H1 (cell line): ENCODE measurements around the gene RRP7A. TPM values are rescaled to one million over a fixed set of nuclear protein-coding genes. Genes with fewer than 3 reads are reported as not detected.

Experiments
- CTCF ChIA-PET: fragments of 300-600 bp; sonication (Branson Sonifier 250); formaldehyde crosslinking; loops from one replicate; lab custom pipeline; 2021; ENCODE audit not compliant: partially characterized antibody; lab: Charles Lee
- POLR2A ChIA-PET: fragments of 300-600 bp; sonication (Branson Sonifier 250); formaldehyde crosslinking; loops from one replicate; lab custom pipeline; 2021; ENCODE audit warnings: inconsistent platforms; ENCODE audit not compliant: partially characterized antibody; lab: Charles Lee
- DNase-seq, 2 experiments: peaks; one replicate each; pipeline versions ENCODE4 v3.0.0 to v3.0.0-alpha.2; 2010 to 2022; ENCODE audit warnings: low spot score in 2 of 2, low read depth in 1 of 2, mixed read lengths in 1 of 2
- FAIRE-seq: peaks from 2 replicates; lab custom pipeline; 2011; peaks lifted over from hg19 to GRCh38; lab: Jason Lieb, UNC
- H2AFZ ChIP-seq: 2 replicates; pipeline ENCODE4 v1.8.1; 2012; ENCODE audit warnings: low read length, inconsistent platforms
- H2AK5ac ChIP-seq: 2 replicates; pipeline ENCODE4 v1.6.1; 2013; ENCODE audit warnings: low read depth, low read length
- H2BK120ac ChIP-seq: replicated peaks from 2 replicates; pipeline ENCODE3; 2013; ENCODE audit warnings: low read depth, low read length, inconsistent platforms
- H2BK12ac ChIP-seq: 2 replicates; pipeline ENCODE4 v1.6.1; 2013; ENCODE audit warnings: low read depth, low read length
- H2BK15ac ChIP-seq: 2 replicates; pipeline ENCODE4 v1.6.1; 2013; ENCODE audit warnings: low read length
- H2BK20ac ChIP-seq: 2 replicates; pipeline ENCODE4 v1.6.1; 2013; ENCODE audit warnings: low read length
- H2BK5ac ChIP-seq: 2 replicates; pipeline ENCODE4 v1.6.1; 2013; ENCODE audit warnings: low read depth, low read length
- H3K14ac ChIP-seq: 2 replicates; pipeline ENCODE4 v1.6.1; 2013; ENCODE audit warnings: inconsistent platforms; ENCODE audit not compliant: insufficient read length
- H3K18ac ChIP-seq: 2 replicates; pipeline ENCODE4 v1.6.1; 2013; ENCODE audit warnings: low read length; ENCODE audit errors: extremely low read depth
- H3K23ac ChIP-seq: 2 replicates; pipeline ENCODE4 v1.6.1; 2013; ENCODE audit warnings: inconsistent platforms; ENCODE audit not compliant: insufficient read length
- H3K23me2 ChIP-seq: 2 replicates; pipeline ENCODE4 v1.6.1; 2013; ENCODE audit warnings: low read depth, low read length
- H3K27ac ChIP-seq: 2 replicates; pipeline ENCODE4 v1.6.1; 2011; ENCODE audit warnings: low read depth, low read length, inconsistent platforms
- H3K27me3 ChIP-seq, 4 experiments: replicated peaks in 1 of 4; 1 replicate in 1 of 4; 2 replicates in 3 of 4; pipeline versions ENCODE4 v1.6.1 to v1.8.1; 2011 to 2013; ENCODE audit warnings: low read length in 3 of 4, mild to moderate bottlenecking in 3 of 4, inconsistent platforms in 2 of 4, mixed read lengths in 2 of 4, moderate library complexity in 1 of 4; ENCODE audit not compliant: control insufficient read depth in 3 of 4, insufficient read depth in 3 of 4; ENCODE audit errors: extremely low read depth in 1 of 4
- H3K36me3 ChIP-seq, 4 experiments: 2 replicates each; pipeline versions ENCODE4 v1.6.1 to v1.8.1; 2011 to 2013; ENCODE audit warnings: mild to moderate bottlenecking in 4 of 4, low read length in 3 of 4, moderate library complexity in 2 of 4, control low read depth in 1 of 4, inconsistent platforms in 1 of 4; ENCODE audit not compliant: insufficient read depth in 4 of 4, control insufficient read depth in 2 of 4
- H3K4ac ChIP-seq: replicated peaks from 2 replicates; pipeline ENCODE3; 2013; ENCODE audit warnings: low read length, low read depth, mixed read lengths, inconsistent platforms; ENCODE audit not compliant: insufficient read length
- H3K4me1 ChIP-seq, 4 experiments: replicated peaks in 1 of 4; 1 replicate in 1 of 4; 2 replicates in 3 of 4; pipeline versions ENCODE4 v1.6.1 to v1.8.1; 2011 to 2013; ENCODE audit warnings: low read length in 3 of 4, inconsistent platforms in 2 of 4, mixed read lengths in 1 of 4; ENCODE audit not compliant: insufficient read depth in 4 of 4, control insufficient read depth in 3 of 4
- H3K4me2 ChIP-seq, 2 experiments: 2 replicates each; pipeline versions ENCODE4 v1.6.1 to v1.8.1; 2011 to 2013; ENCODE audit warnings: low read depth in 2 of 2, low read length in 2 of 2, control low read depth in 1 of 2, inconsistent platforms in 1 of 2, mild to moderate bottlenecking in 1 of 2; ENCODE audit not compliant: insufficient read depth in 1 of 2
- H3K4me3 ChIP-seq, 4 experiments: fragments of 200-600, 300-600 bp in 1 of 4; sonication (generic), shearing (Covaris generic), sonication (Bioruptor Twin) in 1 of 4; 2 replicates each; pipeline versions ENCODE4 v1.5.1 to v1.8.1; 2011 to 2016; ENCODE audit warnings: low read length in 4 of 4, low read depth in 3 of 4, control low read depth in 2 of 4, inconsistent platforms in 2 of 4, mild to moderate bottlenecking in 2 of 4, mixed read lengths in 1 of 4, moderate library complexity in 1 of 4; ENCODE audit not compliant: insufficient read depth in 2 of 4; ENCODE audit errors: extremely low read depth in 1 of 4
- H3K56ac ChIP-seq: replicated peaks from 2 replicates; pipeline ENCODE3; 2013; ENCODE audit warnings: low read depth, mild to moderate bottlenecking, mixed read lengths, low read length, inconsistent platforms; ENCODE audit not compliant: insufficient read length
- H3K79me1 ChIP-seq: 2 replicates; pipeline ENCODE4 v1.6.1; 2013; ENCODE audit warnings: low read depth, low read length, control low read depth
- H3K79me2 ChIP-seq, 2 experiments: 2 replicates each; pipeline versions ENCODE4 v1.6.1 to v1.8.1; 2012 to 2013; ENCODE audit warnings: low read length in 2 of 2, mild to moderate bottlenecking in 2 of 2, inconsistent platforms in 1 of 2; ENCODE audit not compliant: insufficient read depth in 2 of 2, control insufficient read depth in 1 of 2
- H3K9ac ChIP-seq, 4 experiments: replicated peaks in 1 of 4; 1 replicate in 1 of 4; 2 replicates in 3 of 4; pipeline versions ENCODE4 v1.6.1 to v1.8.1; 2011 to 2013; ENCODE audit warnings: low read depth in 3 of 4, low read length in 3 of 4, control low read depth in 2 of 4, mild to moderate bottlenecking in 2 of 4, moderate library complexity in 2 of 4, inconsistent platforms in 1 of 4; ENCODE audit errors: extremely low read depth in 1 of 4
- H3K9me3 ChIP-seq, 2 experiments: 2 replicates each; pipeline versions ENCODE4 v1.6.1 to v1.8.1; 2012 to 2013; ENCODE audit warnings: mild to moderate bottlenecking in 2 of 2, moderate library complexity in 2 of 2, control low read depth in 1 of 2, inconsistent platforms in 1 of 2, low read depth in 1 of 2, low read length in 1 of 2, mixed read lengths in 1 of 2; ENCODE audit not compliant: insufficient read depth in 2 of 2
- H4K20me1 ChIP-seq, 2 experiments: replicated peaks in 1 of 2; 2 replicates each; pipeline versions ENCODE3 to v1.8.1; 2011 to 2013; ENCODE audit warnings: inconsistent platforms in 2 of 2, low read length in 2 of 2, mild to moderate bottlenecking in 1 of 2; ENCODE audit not compliant: insufficient read depth in 2 of 2, control insufficient read depth in 1 of 2
- H4K5ac ChIP-seq: 2 replicates; pipeline ENCODE4 v1.6.1; 2013; ENCODE audit warnings: low read length, low read depth, mixed read lengths, inconsistent platforms; ENCODE audit not compliant: insufficient read length
- H4K8ac ChIP-seq: 2 replicates; pipeline ENCODE4 v1.8.0; 2013; ENCODE audit warnings: mild to moderate bottlenecking, moderate library complexity, low read length, inconsistent platforms; ENCODE audit not compliant: insufficient read depth; ENCODE audit errors: extremely low read depth
- H4K91ac ChIP-seq: replicated peaks from 2 replicates; pipeline ENCODE3; 2013; ENCODE audit warnings: low read length, mixed read lengths, inconsistent platforms; ENCODE audit not compliant: insufficient read length
- EGR1 ChIP-seq: IDR thresholded peaks from 2 replicates; pipeline ENCODE4 v1.6.1; 2011; ENCODE audit warnings: low read depth, low read length, borderline replicate concordance
- EP300 ChIP-seq, 2 experiments: IDR thresholded peaks; 1 replicate in 1 of 2; 2 replicates in 1 of 2; pipeline ENCODE4 v1.6.1; 2011 to 2012; ENCODE audit warnings: low read depth in 2 of 2, low read length in 2 of 2, mild to moderate bottlenecking in 2 of 2, borderline replicate concordance in 1 of 2, inconsistent platforms in 1 of 2, moderate library complexity in 1 of 2
- GABPA ChIP-seq: IDR thresholded peaks from 2 replicates; pipeline ENCODE4 v1.6.1; 2011; ENCODE audit warnings: mild to moderate bottlenecking, low read length, moderate library complexity, borderline replicate concordance; ENCODE audit not compliant: insufficient read depth
- KDM1A ChIP-seq: fragments of 200-600, 300-600 bp; sonication (generic); IDR thresholded peaks from 2 replicates; pipeline ENCODE4 v1.7.1; 2016; ENCODE audit warnings: mild to moderate bottlenecking, low read length, borderline replicate concordance
- NANOG ChIP-seq: IDR thresholded peaks from 2 replicates; pipeline ENCODE4 v1.6.1; 2011; ENCODE audit warnings: low read length, low read depth, mild to moderate bottlenecking, inconsistent platforms; ENCODE audit not compliant: insufficient read depth, poor library complexity, severe bottlenecking
- RAD21 ChIP-seq, 2 experiments: IDR thresholded peaks in 1 of 2; conservative IDR thresholded peaks in 1 of 2; 2 replicates each; pipeline ENCODE4 v1.6.1; 2011; ENCODE audit warnings: low read depth in 2 of 2, low read length in 2 of 2, improper control_type of control experiment in 1 of 2, inconsistent platforms in 1 of 2, mild to moderate bottlenecking in 1 of 2, moderate library complexity in 1 of 2
- TBP ChIP-seq: IDR thresholded peaks from 2 replicates; pipeline ENCODE4 v1.6.1; 2011; ENCODE audit warnings: low read depth, low read length, improper control_type of control experiment
- WGBS, 2 experiments: shearing (Covaris generic) in 1 of 2; methylation state at CpG; one replicate each; pipeline versions ENCODE4 v1.1.6 to v1.1.7; 2013 to 2015; ENCODE audit warnings: low lambda C conversion rate in 2 of 2, mixed read lengths in 2 of 2, inconsistent platforms in 1 of 2, low coverage in 1 of 2, missing lambda C conversion rate in 1 of 2; ENCODE audit not compliant: insufficient replicate concordance in 2 of 2, insufficient coverage in 1 of 2, insufficient read length in 1 of 2; ENCODE audit errors: extremely low coverage in 1 of 2, missing lambda C conversion rate in 1 of 2; 5-methylcytosine and 5-hydroxymethylcytosine counted together
- polyA plus RNA-seq, 7 experiments: library from polyadenylated mRNA; depleted of rRNA in 3 of 7; stranded (reverse) in 5 of 7; unstranded in 2 of 7; fragments of >200 nt in 5 of 7; fragments of 200-250 nt in 2 of 7; gene quantifications; 1 replicate in 5 of 7; 2 replicates in 1 of 7; 4 replicates in 1 of 7; pipeline versions ENCODE4 v1.2.1 to v1.2.3, GENCODE V29; 2011 to 2013; ENCODE audit warnings: missing spikeins in 2 of 7, mixed read lengths in 2 of 7
- total RNA-seq: library from RNA; stranded (reverse); fragmentation: NEBNext Ultra II Directional; extraction: Animal tissue kit (Norgen Biotek cat#: 25700); gene quantifications from 2 replicates; pipeline ENCODE4 v1.2.1, GENCODE V29; 2021
- TF ChIP-seq, protein P1 (sequence below), 3 experiments: IDR thresholded peaks; 1 replicate in 2 of 3; 2 replicates in 1 of 3; pipeline versions ENCODE4 v1.5.1 to v1.6.1; 2011; ENCODE audit warnings: low read length in 3 of 3, mild to moderate bottlenecking in 3 of 3, inconsistent platforms in 2 of 3, low read depth in 1 of 3, moderate library complexity in 1 of 3; ENCODE audit not compliant: insufficient read depth in 1 of 3; ENCODE audit errors: control extremely low read depth in 1 of 3

RRP7A gene
- total and polyA plus RNA-seq, 2 of the 8 experiments (the other 6 are each of a cell fraction or from before 2014, with no cell fraction given), result 18.4 to 49.0 TPM

GRCh38 chr22:42560781-42561180 is 41.2 kb upstream of the RRP7A start:
- H4K5ac ChIP-seq, result no peak overlapping the region
- no peaks in the 10 kb centered on the region for H3K36me3 ChIP-seq
- no peak overlapping the region for H3K4me3 ChIP-seq
- peaks cover 0 to 8% (median 3%) of the 10 kb centered on the region in 4 experiments; a peak in 5 of 7 replicates for H3K27me3 ChIP-seq
- no peaks in the 10 kb centered on the region for H3K9me3 ChIP-seq
- H3K23ac ChIP-seq, result no peak overlapping the region
- H3K4me2 ChIP-seq, result no peak overlapping the region
- H3K23me2 ChIP-seq, result no peaks in the 10 kb centered on the region
- no peak overlapping the region for H3K56ac ChIP-seq
- FAIRE-seq (no peak), DNase-seq (no peak)
- no peaks in the 10 kb centered on the region for H3K79me2 ChIP-seq
- H2AK5ac ChIP-seq, result no peak overlapping the region
- 74% methylated on average over 7 of the region's 7 CpGs; no CpG with 5 or more reads in 1 of the 2 experiments for WGBS, 2 experiments
- H2AFZ ChIP-seq, result no peak overlapping the region
- H2BK12ac ChIP-seq, result no peak overlapping the region
- no peaks in the 10 kb centered on the region for H3K79me1 ChIP-seq
- TF ChIP-seq KDM1A (peak; percentile 34; the same call in 1 of the 2 replicates), TBP (no peak), EGR1 (no peak), RAD21 (IDR thresholded peaks at IDR 0.05 in 1 of 2, conservative IDR thresholded peaks at IDR 0.05 in 1 of 2; ENCODE audit: low read depth in 2 of 2, low read length in 2 of 2) (peak; percentile 59 to 72), NANOG (peak; percentile 16), EP300 (IDR thresholded peaks at IDR 0.05; ENCODE audit: borderline replicate concordance in 1 of 2, low read depth in 2 of 2, low read length in 2 of 2) (no peak), GABPA (peak; percentile 48; the same call in 1 of the 2 replicates)
- TF ChIP-seq, protein P1, sequence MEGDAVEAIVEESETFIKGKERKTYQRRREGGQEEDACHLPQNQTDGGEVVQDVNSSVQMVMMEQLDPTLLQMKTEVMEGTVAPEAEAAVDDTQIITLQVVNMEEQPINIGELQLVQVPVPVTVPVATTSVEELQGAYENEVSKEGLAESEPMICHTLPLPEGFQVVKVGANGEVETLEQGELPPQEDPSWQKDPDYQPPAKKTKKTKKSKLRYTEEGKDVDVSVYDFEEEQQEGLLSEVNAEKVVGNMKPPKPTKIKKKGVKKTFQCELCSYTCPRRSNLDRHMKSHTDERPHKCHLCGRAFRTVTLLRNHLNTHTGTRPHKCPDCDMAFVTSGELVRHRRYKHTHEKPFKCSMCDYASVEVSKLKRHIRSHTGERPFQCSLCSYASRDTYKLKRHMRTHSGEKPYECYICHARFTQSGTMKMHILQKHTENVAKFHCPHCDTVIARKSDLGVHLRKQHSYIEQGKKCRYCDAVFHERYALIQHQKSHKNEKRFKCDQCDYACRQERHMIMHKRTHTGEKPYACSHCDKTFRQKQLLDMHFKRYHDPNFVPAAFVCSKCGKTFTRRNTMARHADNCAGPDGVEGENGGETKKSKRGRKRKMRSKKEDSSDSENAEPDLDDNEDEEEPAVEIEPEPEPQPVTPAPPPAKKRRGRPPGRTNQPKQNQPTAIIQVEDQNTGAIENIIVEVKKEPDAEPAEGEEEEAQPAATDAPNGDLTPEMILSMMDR (IDR thresholded peaks at IDR 0.05; ENCODE audit: control extremely low read depth in 1 of 3, insufficient read depth in 1 of 3, low read depth in 1 of 3, low read length in 3 of 3), result peak; percentile 68 to 83 (median 69)
- CTCF ChIA-PET, result interaction anchor here (0.6 to 3.7 kb wide), 21 partner anchors 9 to 536 kb away, joined by 3 to 31 read pairs (median 6); no protein-coding TSS in a partner anchor
- H3K4me1 ChIP-seq, result peaks cover 0 to 3% (median 1%) of the 10 kb centered on the region in 4 experiments; a peak in 1 of 7 replicates
- no peak overlapping the region for H2BK20ac ChIP-seq
- no peak overlapping the region for H4K91ac ChIP-seq
- no peak overlapping the region for H3K9ac ChIP-seq
- H3K18ac ChIP-seq, result no peak overlapping the region
- H3K14ac ChIP-seq, result no peak overlapping the region
- peaks cover 0 to 4% of the 10 kb centered on the region in 2 experiments for H4K20me1 ChIP-seq
- no peak overlapping the region for H2BK15ac ChIP-seq
- no peak overlapping the region for H4K8ac ChIP-seq
- no peak overlapping the region for H2BK120ac ChIP-seq
- POLR2A ChIA-PET, result interaction anchor here (1.0 to 2.1 kb wide), 9 partner anchors 9 to 54 kb away, joined by 3 to 9 read pairs (median 4); partner anchors contain the start of gene POLDIP3
- no peak overlapping the region for H2BK5ac ChIP-seq
- no peak overlapping the region for H3K4ac ChIP-seq
- no peak overlapping the region for H3K27ac ChIP-seq
